HCT116 (cell line): ENCODE results near the gene CCM2. TPM values are rescaled to one million over a fixed set of nuclear protein-coding genes. Genes with fewer than 3 reads are reported as not detected.

Experiments used
- ATAC-seq: fragments of 200-7000 bp; cut with Tn5 transposase; 2 replicates; pipeline ENCODE4 v1.9.1; 2020; ENCODE audit warnings: mild to moderate bottlenecking, moderate library complexity
- BruUV-seq: library from RNA; stranded (reverse); fragments of 400-500 nt; replicated peaks from 2 replicates; lab custom pipeline; 2021; lab: Mats Ljungman, UMichigan
- CTCF ChIA-PET: fragments of 300-600 bp; sonication (Branson Sonifier 250); formaldehyde crosslinking; loops from one replicate; lab custom pipeline; 2021; ENCODE audit warnings: antibody characterized with exemption; lab: Charles Lee
- POLR2A ChIA-PET: fragments of 300-600, 350-600 bp; sonication (Branson Sonifier 250); formaldehyde crosslinking; loops from one replicate; lab custom pipeline; 2021; ENCODE audit warnings: antibody characterized with exemption; lab: Charles Lee
- RAD21 ChIA-PET, 2 experiments: fragments of 300-600 bp; sonication (Branson Sonifier 250); formaldehyde crosslinking; loops; one replicate each; lab custom pipeline; 2023; ENCODE audit warnings: low total read pairs in 2 of 2; ENCODE audit not compliant: uncharacterized antibody in 2 of 2, unreplicated experiment in 2 of 2, low non-redundant PET in 1 of 2; lab: Charles Lee
- DNase-seq: peaks from one replicate; pipeline ENCODE4 v3.0.0-alpha.2; 2010; ENCODE audit warnings: low read depth, low spot score
- H2AFZ ChIP-seq: fragments of 200-600 bp; shearing (Covaris generic), sonication (generic); 2 replicates; pipeline ENCODE4 v1.6.1; 2017; ENCODE audit warnings: low read depth, mixed run types, mixed read lengths, antibody characterized with exemption, low read length; ENCODE audit not compliant: poor library complexity, severe bottlenecking
- H3K27ac ChIP-seq: 2 replicates; pipeline ENCODE4 v1.5.1; 2012; ENCODE audit warnings: low read depth, low read length
- H3K27me3 ChIP-seq: fragments of 200-600 bp; sonication (generic); 2 replicates; pipeline ENCODE4 v1.6.1; 2016; ENCODE audit warnings: mixed run types, low read length, mixed read lengths; ENCODE audit not compliant: insufficient read depth
- H3K36me3 ChIP-seq, 2 experiments: fragments of 200-500 bp in 1 of 2; fragments of 200-600 bp in 1 of 2; sonication (Bioruptor generic) in 1 of 2; sonication (generic) in 1 of 2; 2 replicates each; pipeline versions ENCODE4 v1.5.1 to v1.6.1; 2014 to 2016; ENCODE audit warnings: low read length in 2 of 2, inconsistent platforms in 1 of 2, mixed read lengths in 1 of 2, mixed run types in 1 of 2; ENCODE audit not compliant: insufficient read depth in 2 of 2, control insufficient read depth in 1 of 2
- H3K4me1 ChIP-seq, 2 experiments: fragments of 200-600 bp in 1 of 2; sonication (generic) in 1 of 2; 2 replicates each; pipeline versions ENCODE4 v1.5.1 to v1.6.1; 2012 to 2017; ENCODE audit warnings: low read length in 2 of 2, inconsistent platforms in 1 of 2, mild to moderate bottlenecking in 1 of 2, mixed read lengths in 1 of 2, mixed run types in 1 of 2, moderate library complexity in 1 of 2; ENCODE audit not compliant: insufficient read depth in 2 of 2, control insufficient read depth in 1 of 2
- H3K4me2 ChIP-seq: fragments of 200-600 bp; sonication (generic); 2 replicates; pipeline ENCODE4 v1.6.1; 2017; ENCODE audit warnings: mixed run types, low read length, mixed read lengths
- H3K4me3 ChIP-seq, 2 experiments: fragments of 200-600 bp in 1 of 2; sonication (generic) in 1 of 2; replicated peaks in 1 of 2; 2 replicates each; pipeline ENCODE4 v1.5.1; 2011 to 2016; ENCODE audit warnings: low read length in 2 of 2, control low read depth in 1 of 2, low read depth in 1 of 2, mild to moderate bottlenecking in 1 of 2, mixed read lengths in 1 of 2, mixed run types in 1 of 2
- H3K79me2 ChIP-seq: fragments of 200-600 bp; sonication (generic); 2 replicates; pipeline ENCODE4 v1.6.1; 2017; ENCODE audit warnings: mild to moderate bottlenecking, mixed run types, low read length, moderate library complexity, mixed read lengths; ENCODE audit not compliant: insufficient read depth
- H3K9ac ChIP-seq: fragments of 200-600 bp; sonication (generic); 2 replicates; pipeline ENCODE4 v1.6.1; 2016; ENCODE audit warnings: low read length, mixed read lengths
- H3K9me2 ChIP-seq: fragments of 200-600 bp; sonication (generic), shearing (Covaris generic); 2 replicates; pipeline ENCODE4 v1.6.1; 2017; ENCODE audit warnings: mixed run types, mild to moderate bottlenecking, moderate library complexity; ENCODE audit not compliant: insufficient read depth
- H3K9me3 ChIP-seq, 2 experiments: fragments of 200-500 bp in 1 of 2; fragments of 200-600 bp in 1 of 2; sonication (Bioruptor generic) in 1 of 2; sonication (generic) in 1 of 2; 2 replicates each; pipeline ENCODE4 v1.6.1; 2014 to 2017; ENCODE audit warnings: low read length in 2 of 2, mixed read lengths in 2 of 2, inconsistent platforms in 1 of 2, low read depth in 1 of 2, mild to moderate bottlenecking in 1 of 2, mixed run types in 1 of 2, moderate library complexity in 1 of 2; ENCODE audit not compliant: control insufficient read depth in 1 of 2, insufficient read depth in 1 of 2
- H4K20me1 ChIP-seq: fragments of 200-600 bp; sonication (generic), shearing (Covaris generic); 2 replicates; pipeline ENCODE4 v1.6.1; 2017; ENCODE audit warnings: mixed run types, mild to moderate bottlenecking, moderate library complexity; ENCODE audit not compliant: insufficient read depth
- ATF3 ChIP-seq: IDR thresholded peaks from 2 replicates; pipeline ENCODE4 v1.6.1; 2012
- CBX3 ChIP-seq: IDR thresholded peaks from 2 replicates; pipeline ENCODE4 v1.6.1; 2012; ENCODE audit warnings: low read depth
- CEBPB ChIP-seq: IDR thresholded peaks from 2 replicates; pipeline ENCODE4 v1.6.1; 2012; ENCODE audit warnings: low read depth
- EGR1 ChIP-seq: IDR thresholded peaks from 2 replicates; pipeline ENCODE4 v1.6.1; 2012; ENCODE audit warnings: low read depth
- ELF1 ChIP-seq: IDR thresholded peaks from 2 replicates; pipeline ENCODE4 v1.6.1; 2012; ENCODE audit warnings: low read depth, borderline replicate concordance
- JUND ChIP-seq: IDR thresholded peaks from 2 replicates; pipeline ENCODE4 v1.6.1; 2012
- MAX ChIP-seq: IDR thresholded peaks from 2 replicates; pipeline ENCODE4 v1.6.1; 2012
- POLR2A ChIP-seq: IDR thresholded peaks from 2 replicates; pipeline ENCODE4 v1.7.0; 2011; ENCODE audit warnings: borderline replicate concordance; ENCODE audit not compliant: insufficient read depth, insufficient read length; ENCODE audit errors: extremely low read depth
- POLR2AphosphoS5 ChIP-seq: IDR thresholded peaks from 2 replicates; pipeline ENCODE4 v1.6.1; 2011; ENCODE audit warnings: mild to moderate bottlenecking, low read depth, low read length, moderate library complexity
- SP1 ChIP-seq: IDR thresholded peaks from 2 replicates; pipeline ENCODE4 v1.6.1; 2012; ENCODE audit warnings: low read depth
- SRF ChIP-seq: IDR thresholded peaks from 2 replicates; pipeline ENCODE4 v1.6.1; 2012; ENCODE audit warnings: low read depth
- ZBTB33 ChIP-seq: IDR thresholded peaks from 2 replicates; pipeline ENCODE4 v1.6.1; 2011; ENCODE audit warnings: mild to moderate bottlenecking, low read length, moderate library complexity; ENCODE audit not compliant: insufficient replicate concordance; ENCODE audit errors: extremely low read depth
- ZNF274 ChIP-seq: fragments of 200-500 bp; sonication (Bioruptor generic); IDR thresholded peaks from 2 replicates; pipeline ENCODE4 v1.6.1; 2014; ENCODE audit warnings: mild to moderate bottlenecking, low read depth, low read length, inconsistent platforms
- intact Hi-C: fragments of 100-400 bp; cut with micrococcal nuclease; formaldehyde crosslinking; loops from 2 replicates; pipeline ENCODE4 v1.10.0; 2022
- total RNA-seq: library from RNA; stranded (reverse); gene quantifications from one replicate; pipeline ENCODE4 v1.2.1, GENCODE V29; 2021; ENCODE audit not compliant: unreplicated experiment
- TF ChIP-seq, protein P1 (sequence below), 3 experiments: fragments of 200-600 bp in 1 of 3; sonication (generic) in 1 of 3; IDR thresholded peaks in 2 of 3; conservative IDR thresholded peaks in 1 of 3; 2 replicates each; pipeline ENCODE4 v1.5.1; 2012 to 2017; ENCODE audit warnings: low read depth in 2 of 3, low read length in 2 of 3, antibody characterized with exemption in 1 of 3, borderline replicate concordance in 1 of 3, control low read depth in 1 of 3, mild to moderate bottlenecking in 1 of 3, mixed read lengths in 1 of 3, mixed run types in 1 of 3, moderate library complexity in 1 of 3; ENCODE audit not compliant: insufficient read depth in 1 of 3

Gene CCM2
- total RNA-seq, 1 experiment from 2014 or later: 34.4 TPM

- Histone ChIP-seq H3K27ac (no peak overlapping the region), H3K4me1 (peaks cover 3 to 5% of the 10 kb centered on the region in 2 experiments; a peak in 2 of 4 replicates), H3K79me2 (no peaks in the 10 kb centered on the region), H3K9me2 (no peaks in the 10 kb centered on the region), H3K27me3 (no peaks in the 10 kb centered on the region), H3K9me3 (no peaks in the 10 kb centered on the region), H3K36me3 (no peaks in the 10 kb centered on the region), H3K9ac (no peak overlapping the region), H4K20me1 (no peaks in the 10 kb centered on the region), H3K4me3 (no peak overlapping the region), H3K4me2 (no peak overlapping the region), H2AFZ (no peak overlapping the region)
- ChIA-PET RAD21 (no interaction called here), CTCF (no interaction called here), POLR2A (interaction anchor here (1.3 kb wide), 2 partner anchors 18 to 164 kb away, joined by 3 read pairs; no protein-coding TSS in a partner anchor)
- no peak for TF ChIP-seq SRF
- TF ChIP-seq ELF1: no peak
- TF ChIP-seq SP1: no peak
- TF ChIP-seq ATF3: no peak
- no peak for TF ChIP-seq JUND
- TF ChIP-seq POLR2A: no peak
- no peak for TF ChIP-seq EGR1
- TF ChIP-seq POLR2AphosphoS5: no peak
- TF ChIP-seq CEBPB: no peak
- TF ChIP-seq ZNF274: no peak
- TF ChIP-seq ZBTB33: no peak
- TF ChIP-seq, protein P1, sequence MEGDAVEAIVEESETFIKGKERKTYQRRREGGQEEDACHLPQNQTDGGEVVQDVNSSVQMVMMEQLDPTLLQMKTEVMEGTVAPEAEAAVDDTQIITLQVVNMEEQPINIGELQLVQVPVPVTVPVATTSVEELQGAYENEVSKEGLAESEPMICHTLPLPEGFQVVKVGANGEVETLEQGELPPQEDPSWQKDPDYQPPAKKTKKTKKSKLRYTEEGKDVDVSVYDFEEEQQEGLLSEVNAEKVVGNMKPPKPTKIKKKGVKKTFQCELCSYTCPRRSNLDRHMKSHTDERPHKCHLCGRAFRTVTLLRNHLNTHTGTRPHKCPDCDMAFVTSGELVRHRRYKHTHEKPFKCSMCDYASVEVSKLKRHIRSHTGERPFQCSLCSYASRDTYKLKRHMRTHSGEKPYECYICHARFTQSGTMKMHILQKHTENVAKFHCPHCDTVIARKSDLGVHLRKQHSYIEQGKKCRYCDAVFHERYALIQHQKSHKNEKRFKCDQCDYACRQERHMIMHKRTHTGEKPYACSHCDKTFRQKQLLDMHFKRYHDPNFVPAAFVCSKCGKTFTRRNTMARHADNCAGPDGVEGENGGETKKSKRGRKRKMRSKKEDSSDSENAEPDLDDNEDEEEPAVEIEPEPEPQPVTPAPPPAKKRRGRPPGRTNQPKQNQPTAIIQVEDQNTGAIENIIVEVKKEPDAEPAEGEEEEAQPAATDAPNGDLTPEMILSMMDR (IDR thresholded peaks at IDR 0.05 in 2 of 3, conservative IDR thresholded peaks at IDR 0.05 in 1 of 3; ENCODE audit: borderline replicate concordance in 1 of 3, insufficient read depth in 1 of 3, low read depth in 2 of 3, low read length in 2 of 3): no peak
- TF ChIP-seq CBX3: no peak
- no peak for TF ChIP-seq MAX
- DNase-seq (no peak), ATAC-seq (no peak)
- no TSS peak for BruUV-seq
- intact Hi-C loops: no loop called here
These were observed 28.7 kb upstream of the CCM2 start for GRCh38 chr7:44971188-44971901.
